NCI-H2081 treated with DMSO at 0.1 percent for 48 hours (cell line): ENCODE data around the gene ZNRF2.

Experiments
- DNase-seq: peaks from one replicate; lab custom pipeline; 2025; lab: John Stamatoyannopoulos, UW

The ZNRF2 gene

DNA sequence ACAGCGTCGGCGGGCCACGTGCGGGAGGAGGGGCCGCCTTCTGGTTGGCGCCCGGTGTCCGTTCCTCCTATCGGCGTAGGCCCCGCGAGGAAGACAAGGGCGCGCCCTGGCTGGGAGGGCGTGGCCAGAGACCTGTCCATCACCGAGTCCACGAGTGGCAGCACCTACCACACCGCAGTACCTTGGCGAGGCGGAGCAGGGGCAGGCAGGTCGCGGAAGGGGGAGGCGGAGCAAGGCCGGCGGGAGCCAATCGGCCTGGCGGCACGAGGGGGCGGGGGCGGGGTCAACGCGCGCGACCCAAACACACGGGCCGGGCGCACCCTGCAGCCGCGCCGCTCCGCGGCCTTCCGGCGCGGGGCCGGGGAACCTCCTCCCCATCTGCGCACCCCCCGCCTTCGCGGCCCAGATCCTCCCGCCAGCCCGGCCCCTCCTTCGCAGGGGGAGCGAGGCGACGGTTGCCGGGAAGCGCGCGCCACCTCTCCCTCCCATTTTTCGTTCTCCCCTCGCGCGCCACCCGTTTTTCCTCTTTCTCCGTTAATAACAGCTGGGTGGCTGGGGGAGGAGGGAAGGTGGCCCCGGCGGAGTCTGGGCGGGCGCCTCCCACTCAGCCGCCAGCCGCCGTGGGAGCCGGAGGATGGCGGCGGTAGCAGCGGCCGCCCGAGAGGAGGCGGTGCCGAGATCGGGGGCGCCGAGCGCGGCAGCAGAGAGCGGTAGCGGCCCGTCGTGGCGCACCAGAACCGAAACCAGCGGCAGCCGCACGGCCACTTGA lies at the start of gene ZNRF2:
ZNRF2 (plus strand) TSS at position 300 of the 769 bp plus-strand sequence. CDS start 761 bp downstream, outside the sequence.
- peak; percentile 96 for DNase-seq

DNA sequence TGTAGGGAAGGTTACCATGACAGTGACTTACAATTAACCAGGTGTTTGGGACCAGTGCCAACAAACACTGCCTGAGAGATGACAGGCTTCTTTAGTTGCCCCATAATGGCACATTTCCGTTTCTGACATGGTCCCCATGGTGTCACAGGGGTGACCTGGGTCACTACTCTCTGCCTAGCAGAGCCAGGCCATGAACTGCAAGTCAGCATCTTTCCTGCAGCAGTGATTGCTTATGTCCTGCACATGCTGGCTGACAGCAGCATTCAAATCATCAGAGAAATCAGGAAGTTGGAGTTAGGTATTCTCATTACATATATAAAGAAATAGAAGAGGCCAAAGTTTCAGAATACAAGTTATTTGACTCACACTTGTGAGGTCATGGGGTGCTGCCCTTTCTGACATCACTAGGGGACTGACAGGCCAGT lies 47.1 kb upstream of the ZNRF2 start:
- no peak for DNase-seq

DNA sequence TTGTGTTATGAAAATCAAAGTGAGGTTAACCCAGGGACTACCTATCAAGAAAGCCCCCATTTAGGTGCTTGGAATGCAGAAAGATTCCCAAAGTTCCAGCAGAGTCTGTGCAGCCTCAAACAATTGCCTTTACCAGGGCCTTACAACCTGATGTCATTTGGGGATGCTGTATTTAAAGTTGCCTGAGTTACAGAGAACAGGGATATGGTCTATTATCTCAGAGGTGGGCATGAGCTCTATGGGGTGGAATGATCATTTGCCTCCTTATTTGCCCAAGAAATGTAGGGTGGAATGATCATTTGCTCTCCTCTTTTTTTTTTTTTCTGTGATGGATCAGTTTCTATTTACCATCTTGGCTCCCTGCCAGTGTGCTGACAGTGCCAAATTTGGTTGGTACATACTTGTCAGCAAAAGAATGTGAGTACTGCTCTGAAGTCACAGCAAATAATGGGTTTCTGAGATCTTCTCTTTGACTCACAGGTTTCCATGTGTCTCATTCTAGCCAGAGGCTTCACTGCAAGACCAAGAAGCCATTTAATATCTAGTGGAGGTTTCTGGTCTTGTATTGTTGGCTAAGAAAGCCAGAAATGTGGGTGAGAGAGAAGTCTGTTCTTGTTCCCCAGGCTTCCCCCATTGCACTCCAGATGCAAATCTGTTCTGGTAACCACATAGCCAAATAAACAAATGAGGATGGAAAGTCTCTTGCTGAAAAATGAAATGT lies 45.5 kb upstream of the ZNRF2 start:
- DNase-seq, result no peak

DNA sequence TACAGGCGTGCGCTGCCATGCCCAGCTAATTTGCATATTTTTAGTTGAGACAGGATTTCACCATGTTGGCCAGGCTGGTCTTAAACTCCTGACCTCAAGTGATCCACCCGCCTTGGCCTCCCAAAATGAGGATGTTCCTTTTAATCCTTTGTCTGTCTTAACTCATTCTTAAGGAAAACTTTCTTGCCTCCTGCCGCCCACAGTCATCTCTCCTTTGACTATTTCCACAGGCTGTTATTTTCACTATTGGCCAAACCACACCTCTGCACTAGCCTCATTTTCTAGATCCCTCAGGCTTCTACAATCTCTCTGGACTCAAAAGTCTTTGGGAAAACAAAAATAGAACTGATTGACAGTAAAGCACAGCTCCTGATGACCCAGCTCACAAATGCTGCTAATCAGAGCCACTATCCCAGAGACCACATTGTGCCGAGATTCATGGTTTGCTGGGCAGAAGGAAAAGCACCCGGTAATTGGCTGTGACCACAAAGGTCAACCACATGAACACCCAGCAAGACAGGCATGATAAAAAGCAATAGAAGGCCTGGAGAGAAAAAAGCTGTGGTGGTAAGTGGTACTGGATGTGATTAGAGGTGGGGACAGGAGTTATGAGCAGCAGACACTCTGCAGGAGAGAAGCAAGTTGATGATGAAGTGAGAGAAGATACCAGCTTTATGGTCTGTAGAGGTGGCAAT lies 44.1 kb upstream of the ZNRF2 start:
- no peak for DNase-seq

DNA sequence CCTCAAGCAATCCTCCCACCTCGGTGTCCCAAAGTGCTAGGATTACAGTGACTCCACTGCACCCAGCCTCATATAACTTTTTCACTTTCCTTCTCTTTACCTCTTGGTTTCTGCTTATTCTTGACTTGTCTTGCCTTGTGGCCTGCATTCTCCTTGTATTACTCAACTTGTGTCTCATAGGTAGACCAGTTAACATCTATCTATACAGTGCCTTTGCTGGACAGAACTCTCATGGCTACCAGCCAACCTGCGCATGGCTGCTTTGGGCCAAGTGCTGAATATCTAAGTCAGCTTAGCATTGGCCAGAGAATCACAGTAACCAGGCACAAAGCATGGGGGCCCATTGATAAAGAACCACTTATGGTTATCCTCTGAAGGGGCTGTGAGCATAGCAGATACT lies 42.6 kb upstream of the ZNRF2 start:
- DNase-seq, result no peak

DNA sequence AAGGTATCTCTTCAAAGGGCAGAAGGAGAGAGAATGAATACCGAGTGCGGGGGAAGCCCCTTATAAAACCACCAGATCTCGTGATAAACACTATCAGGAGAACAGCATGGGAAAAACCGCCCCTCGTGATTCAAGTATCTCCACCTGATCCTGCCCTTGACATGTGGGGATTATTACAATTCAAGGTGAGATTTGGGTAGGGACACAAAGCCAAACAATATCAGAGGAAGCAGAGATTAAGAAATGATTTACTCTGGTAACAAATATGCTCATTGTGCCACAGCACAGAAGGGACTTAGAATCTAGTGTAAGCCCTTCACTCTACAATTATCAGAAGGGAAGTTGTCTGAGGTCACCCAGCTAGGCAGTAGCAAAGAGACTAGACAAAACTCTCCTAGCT lies 40.1 kb upstream of the ZNRF2 start:
- DNase-seq, result no peak

DNA sequence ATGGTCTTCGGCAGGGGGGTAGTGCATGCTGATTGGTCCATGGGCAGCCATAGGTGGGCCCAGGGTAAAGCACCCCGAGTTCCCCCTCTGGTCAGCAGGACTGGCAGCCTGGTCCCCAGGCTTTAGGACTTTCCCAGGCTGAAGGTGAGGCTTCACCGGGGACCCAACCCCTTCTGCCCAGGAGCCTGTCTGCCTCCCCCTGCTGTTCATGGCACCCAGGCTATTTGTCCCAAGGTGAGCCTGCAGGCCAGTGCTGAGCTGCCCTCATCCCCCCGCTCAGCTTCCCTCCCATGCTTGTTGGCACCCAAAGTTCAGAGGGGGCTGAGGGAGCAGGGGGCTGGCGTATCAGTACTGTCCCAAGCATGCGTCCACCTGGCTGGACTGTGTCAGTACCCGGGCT lies 38.5 kb upstream of the ZNRF2 start:
- no peak for DNase-seq

DNA sequence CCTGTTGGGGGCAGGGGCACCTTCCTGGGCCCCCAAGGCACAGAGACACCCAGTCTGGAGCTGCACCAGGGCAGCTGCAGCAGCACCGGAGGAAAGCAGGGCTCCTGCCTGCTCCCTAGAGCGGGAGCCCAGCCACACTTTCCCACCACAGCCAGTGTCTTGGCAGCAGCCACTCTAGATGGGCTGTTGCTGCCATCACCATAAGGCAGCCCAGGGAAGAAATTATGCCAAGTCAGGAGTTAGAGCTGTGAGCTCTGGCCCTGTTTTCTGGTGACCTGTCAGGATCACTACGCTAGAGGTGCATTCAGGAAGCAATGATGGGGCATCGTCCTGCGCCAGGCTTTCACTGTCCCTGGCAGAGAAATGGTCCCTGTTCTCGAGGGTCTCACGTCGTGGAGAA lies 38.0 kb upstream of the ZNRF2 start:
- no peak for DNase-seq

DNA sequence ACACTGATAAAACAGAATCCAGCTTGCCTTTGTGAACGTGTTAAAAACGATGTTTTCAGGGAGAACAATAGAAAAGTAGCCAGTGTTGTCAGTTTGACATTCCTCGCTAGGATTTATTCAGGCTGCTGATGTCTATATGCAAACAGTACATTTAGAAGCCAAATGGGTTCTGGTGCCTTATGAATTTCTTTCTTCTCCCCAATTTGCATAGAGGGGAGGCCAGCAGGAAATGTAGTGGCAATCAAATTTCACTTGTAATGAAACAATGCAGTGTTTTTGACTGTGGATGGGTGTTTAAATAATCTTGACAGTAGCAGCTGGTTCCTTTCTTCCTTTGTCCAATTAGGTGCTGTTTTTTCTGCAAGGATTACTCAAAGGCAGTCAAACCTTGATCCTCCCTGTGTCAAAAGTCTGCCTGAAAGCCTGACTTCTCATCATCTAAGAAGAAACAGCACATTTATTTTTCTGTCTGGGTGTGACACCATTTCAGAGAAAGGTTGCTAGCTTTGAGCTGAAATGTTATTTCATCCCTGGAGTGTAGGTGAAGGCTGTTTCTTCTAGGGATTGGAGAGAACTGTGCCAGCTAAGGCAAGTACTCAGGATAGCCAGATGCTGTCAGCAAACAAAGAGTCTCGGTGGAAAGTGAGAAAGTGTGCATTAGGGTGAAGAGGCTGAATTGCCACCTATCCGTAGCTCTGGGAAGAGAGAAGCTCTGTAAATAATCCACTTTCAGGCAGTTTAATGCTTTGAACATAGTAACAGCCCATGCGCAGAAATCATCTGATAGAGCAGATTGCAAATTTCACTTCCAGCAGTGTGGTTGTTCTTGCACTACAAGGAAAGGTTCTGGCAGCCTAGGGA lies 36.6 kb upstream of the ZNRF2 start:
- DNase-seq, result peak; percentile 32

DNA sequence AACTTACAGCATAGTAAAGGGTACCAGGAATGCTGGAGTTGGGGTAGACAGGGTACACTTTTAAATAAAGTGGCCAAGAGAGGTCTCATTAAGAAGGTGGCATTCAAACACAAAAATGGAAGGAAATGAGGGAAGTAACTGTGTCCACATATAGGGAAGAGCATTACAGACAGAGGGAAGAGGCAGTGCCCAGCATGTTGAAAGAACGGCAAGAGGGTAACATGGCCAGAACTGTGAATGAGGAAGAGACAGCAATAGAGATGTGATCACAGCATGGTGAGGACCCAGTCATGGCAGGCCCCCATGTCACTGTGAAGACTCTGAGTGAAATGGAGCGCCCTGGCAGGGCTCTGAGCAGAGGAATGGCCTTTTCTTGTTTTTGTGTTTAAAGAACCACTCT lies 35.1 kb upstream of the ZNRF2 start:
- no peak for DNase-seq

DNA sequence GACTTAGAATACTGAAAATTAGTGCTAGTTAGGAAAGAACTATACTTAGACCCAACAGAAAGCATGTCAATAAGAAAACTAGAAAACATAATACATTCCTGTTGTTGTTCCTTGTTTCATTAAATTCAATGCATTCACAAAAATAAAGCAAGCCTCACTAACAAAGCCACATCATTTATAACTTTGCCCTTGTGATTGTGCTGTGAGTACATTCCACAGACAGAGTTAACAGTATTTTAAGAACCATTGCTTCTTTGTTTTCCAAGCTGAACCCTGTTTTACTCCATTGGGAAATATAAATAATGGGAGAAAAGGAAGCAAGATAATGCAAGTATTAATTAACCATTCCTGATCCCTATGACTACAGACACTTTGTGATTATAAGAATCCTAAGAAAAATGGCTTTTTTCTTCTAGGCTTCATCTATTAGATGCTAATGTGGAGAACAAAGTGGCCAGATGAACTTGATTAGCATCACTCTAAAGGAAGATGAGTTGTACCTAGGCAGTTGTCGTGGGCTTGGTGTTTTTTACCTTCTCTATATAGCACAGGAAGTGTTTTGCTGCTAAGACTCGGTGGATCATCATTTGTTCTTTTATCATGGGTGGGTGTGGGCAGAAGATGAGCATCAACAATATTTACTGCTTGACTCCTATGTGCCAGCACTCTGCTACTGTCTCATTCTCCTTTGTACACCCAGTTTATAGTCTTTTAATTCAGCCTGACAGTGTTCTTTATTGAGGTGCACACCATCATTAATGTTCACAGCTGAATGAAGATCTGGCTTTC lies 34.2 kb upstream of the ZNRF2 start:
- no peak for DNase-seq

DNA sequence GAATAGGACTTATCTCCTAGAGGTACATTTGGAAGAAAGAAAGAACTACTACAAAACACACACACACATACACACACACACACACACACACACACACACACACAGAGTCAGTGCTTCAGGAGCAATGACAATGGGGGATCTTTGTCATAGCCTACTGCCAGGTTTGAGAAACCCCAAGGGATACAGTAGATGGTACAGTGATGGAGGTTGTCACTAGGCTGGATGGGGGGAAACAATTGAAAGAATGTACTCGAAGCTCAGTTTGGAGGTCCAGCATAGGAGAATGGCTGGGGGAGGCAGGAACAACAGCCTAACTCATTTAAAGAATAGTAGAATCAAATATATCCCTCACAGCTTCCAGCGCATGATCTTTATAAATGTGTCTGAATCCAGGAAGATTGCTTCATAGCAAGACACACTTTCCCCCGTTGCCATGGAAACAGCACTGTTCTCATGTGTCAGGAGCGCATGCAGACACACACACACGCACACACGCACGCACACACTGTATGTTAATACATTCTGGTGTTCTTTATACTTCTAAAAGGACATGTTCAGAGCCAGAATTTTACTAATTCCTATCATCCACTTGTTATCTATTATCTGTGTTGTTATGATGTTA lies 32.6 kb upstream of the ZNRF2 start:
- DNase-seq, result no peak

DNA sequence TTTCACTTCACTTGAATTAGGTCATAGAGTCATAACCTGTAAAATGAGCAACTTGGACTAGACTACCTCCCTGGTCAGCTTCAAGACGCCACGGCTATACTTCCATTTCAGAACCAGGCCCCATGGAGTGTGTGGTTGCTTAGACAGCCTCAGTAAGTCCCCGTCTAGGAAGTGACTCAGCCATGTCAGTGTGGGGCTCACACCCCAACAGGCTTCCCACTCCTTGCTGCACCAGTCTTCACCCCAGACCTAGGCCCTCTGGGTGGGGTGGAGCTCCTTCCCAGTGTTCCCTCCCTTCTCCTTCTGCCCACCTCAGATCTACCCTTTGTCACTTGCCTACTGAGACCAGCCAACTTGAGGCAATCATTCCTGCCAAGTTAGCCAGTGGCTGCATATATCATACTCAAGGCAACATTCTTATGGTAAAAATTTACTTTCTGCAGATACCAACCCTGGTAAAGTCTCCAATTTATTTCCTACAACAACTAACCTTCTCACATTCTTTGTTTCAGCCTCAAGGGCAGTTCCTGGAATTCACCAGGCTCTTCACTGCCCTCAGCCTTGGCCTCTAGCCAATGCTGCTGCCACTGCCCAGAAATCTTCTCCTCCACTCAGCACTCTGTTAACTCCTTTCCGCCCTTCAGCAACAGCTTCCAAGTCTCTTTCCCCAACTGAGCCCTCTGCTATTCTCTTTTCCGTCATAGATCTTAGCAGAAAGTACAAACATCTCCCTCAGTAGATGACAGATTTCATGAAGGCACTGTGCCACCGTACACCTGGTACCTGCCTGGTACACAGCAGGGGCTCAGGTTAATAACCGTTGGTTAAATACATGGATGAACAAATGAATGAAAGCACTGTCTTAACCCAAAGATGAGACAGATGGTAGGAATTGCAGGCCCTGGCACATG lies 31.3 kb upstream of the ZNRF2 start:
- peak; percentile 40 for DNase-seq

DNA sequence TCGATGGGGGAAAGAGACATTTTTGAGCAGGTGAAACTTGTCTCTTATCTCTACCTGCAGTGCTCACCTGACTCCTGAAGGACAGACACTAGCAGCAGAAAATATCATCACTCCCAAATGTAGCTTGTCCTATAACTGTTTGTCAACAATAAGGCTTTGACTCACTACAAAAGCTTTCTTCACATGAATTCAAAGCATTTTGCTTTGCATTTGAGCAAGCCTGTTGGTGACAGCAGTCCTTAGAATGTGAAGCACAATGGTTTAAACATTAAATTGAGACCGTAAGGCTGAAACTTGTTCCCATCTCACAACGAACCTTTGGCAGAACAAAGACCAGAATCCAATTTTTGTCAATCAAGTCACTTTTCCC lies 30.6 kb upstream of the ZNRF2 start:
- no peak for DNase-seq

DNA sequence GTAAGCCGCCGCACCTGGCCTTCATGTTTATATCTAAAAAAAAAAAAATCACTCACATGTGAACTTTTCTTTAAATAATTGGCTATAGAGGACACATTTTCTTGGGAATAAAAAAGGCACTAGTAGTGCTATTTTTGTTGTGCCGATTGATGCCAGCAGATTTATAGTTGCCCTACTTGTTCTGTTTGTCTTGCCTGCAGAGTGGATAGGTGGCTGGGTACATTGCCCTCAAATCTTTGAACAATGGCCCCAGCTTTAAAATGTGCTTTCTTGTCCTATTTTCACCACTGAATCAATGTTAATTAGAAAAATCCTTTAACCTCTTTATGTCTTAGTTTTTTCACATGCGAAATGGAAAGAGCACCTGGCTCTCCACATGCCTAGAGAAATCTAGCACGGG lies 30.1 kb upstream of the ZNRF2 start:
- DNase-seq, result no peak

DNA sequence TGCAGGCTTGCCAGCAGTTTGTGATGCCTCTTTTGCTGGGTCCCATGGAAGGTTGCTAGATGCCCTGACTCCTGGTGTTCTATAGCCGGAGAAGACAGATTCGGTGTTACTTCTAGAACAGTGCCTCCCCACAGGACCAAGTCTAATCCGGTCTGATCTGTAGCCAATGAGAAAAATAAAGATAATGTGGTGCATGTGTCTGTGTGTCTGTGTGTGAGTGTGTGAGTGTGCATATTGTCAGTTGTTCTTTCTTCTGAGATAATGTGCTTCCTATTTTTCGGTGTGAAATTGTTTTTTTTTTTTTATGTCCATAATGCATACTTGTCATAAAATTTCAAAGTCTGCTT lies 29.7 kb upstream of the ZNRF2 start:
- DNase-seq, result no peak

DNA sequence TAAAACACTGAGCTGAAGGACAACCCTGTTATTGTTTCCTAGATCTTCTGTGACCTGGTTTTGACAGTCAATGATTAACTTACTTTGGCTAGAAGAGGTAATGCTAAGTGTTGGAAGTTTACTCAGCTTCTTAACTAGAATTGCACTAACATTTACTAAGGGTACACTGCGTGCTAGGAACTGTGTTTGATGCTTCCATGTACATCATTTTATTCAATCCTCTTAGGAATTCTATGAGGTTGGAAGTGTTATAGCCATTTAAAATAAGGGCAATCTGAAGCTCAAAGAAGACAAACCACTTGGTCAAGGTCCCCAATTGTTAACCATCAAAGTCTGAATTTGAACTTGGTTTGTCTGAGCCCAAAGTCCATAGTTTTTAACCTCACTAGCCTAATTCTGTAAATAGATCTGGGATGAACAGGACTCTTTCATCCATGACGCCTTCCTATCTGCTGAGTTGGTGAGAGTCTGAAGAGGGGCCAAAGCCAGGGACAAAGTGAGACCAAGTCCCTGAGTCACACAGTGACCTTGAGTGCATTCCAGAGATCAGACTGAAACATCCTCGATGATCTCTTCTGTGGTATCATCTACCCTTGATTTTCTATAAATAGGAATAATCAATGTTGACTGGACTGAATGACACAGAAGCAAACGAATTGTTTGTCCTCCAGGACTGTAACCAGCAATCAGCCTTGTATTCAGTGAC lies 29.2 kb upstream of the ZNRF2 start:
- no peak for DNase-seq

DNA sequence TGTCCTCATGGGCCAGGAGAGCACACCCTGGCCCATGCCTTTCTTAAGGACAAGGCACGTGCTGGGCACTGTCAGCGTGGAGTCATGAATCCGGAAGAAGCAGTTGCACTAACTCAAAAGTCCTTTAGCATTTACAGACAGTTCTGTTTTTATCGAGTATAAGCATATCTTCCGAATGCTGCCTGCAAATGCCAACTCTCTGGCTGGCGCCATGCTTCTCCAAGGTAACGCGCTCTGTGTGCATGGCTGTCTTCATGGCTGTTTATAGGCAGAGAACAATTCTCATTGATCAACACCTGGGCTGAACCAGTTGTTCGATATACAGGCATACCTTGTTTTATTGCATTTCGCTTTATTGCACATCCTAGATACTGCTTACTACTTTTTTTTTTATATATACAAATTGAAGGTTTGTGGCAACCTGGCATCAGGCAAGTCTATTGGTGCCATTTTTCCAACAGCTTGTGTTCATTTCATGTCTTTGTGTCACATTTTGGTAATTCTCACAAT lies 28.0 kb upstream of the ZNRF2 start:
- no peak for DNase-seq

DNA sequence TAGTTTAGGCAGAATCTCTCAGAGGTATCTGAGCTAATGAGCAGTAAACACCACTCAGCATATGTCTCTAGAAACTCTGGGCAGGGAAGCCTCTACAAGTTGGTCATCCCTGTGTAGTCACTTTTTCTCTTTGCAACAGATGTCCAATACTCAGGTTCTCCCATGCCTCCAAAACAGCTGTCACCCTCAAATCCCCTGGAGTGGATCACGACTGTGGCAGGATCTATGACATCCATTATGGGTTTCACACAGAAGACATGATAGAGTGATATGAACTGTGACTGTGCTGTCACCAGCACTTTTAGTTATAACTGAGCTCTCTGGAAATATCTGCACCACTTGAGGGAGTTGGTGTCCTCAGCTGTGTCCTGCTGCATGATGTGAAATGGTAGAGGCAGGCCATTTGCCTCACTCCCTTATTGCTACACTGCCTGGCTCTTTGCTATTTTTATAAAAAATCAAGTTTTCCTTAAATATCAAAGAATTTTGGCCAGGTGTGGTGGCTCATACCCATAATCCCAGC lies 24.1 kb upstream of the ZNRF2 start:
- no peak for DNase-seq
